ENCODE data around the gene TBC1D22B.

GRCh38 chr6:37362101-37362828 is 104.7 kb downstream of the TBC1D22B start:
- no peak for TF ChIP-seq CTCF (IDR thresholded peaks at IDR 0.05)
- TF ChIP-seq POLR2A (IDR thresholded peaks at IDR 0.05), result no peak

Measured in lower leg skin (tissue), 3 donors.